ENCODE measurements around the gene UBE2O. TPM values are rescaled to one million over a fixed set of nuclear protein-coding genes. Genes with fewer than 3 reads are reported as not detected.

Gene UBE2O
- total RNA-seq, 1 experiment from 2014 or later = 52.6 TPM

DNA sequence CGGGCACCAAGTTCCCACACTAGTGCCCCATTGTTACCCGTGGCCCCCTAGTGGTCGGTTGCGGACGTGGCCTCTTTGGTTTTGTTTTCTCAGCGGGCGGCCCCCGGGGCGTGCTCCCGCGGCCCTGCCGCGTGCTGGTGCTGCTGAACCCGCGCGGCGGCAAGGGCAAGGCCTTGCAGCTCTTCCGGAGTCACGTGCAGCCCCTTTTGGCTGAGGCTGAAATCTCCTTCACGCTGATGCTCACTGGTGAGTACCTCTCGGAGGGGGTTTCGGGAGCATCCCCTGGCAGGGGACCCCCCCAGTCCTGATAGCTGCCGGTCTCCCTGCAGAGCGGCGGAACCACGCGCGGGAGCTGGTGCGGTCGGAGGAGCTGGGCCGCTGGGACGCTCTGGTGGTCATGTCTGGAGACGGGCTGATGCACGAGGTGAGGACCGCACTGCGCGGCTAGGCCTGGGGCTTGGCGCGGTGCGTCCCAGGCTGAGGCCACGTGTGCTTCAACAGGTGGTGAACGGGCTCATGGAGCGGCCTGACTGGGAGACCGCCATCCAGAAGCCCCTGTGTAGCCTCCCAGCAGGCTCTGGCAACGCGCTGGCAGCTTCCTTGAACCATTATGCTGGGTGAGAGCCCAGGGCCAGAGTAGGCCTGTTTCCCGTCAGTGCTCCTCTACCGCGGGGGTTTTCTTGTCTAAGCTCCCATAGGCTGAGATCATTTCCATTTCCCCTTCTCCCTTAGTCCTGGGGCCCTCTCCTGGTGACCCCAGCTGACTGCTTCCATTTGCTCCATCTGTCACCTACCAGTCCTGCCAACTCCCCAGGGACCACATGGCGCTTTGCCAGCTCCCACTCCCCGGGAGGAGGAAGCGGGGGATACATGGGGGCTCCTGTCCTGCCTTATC, 66.8 kb downstream of the UBE2O start:
- Histone ChIP-seq H4K5ac (ENCODE audit: insufficient read length, low read depth, low read length) (no peak overlapping the region), H2BK5ac (ENCODE audit: insufficient read length, low read length) (no peak overlapping the region), H3T11ph (ENCODE audit: low read length) (no peak overlapping the region), H3K27ac (ENCODE audit: insufficient read length, low read depth, low read length) (no peak overlapping the region), H3K9me3 (ENCODE audit: control insufficient read depth, low read depth, low read length) (no peaks in the 10 kb centered on the region), H3K4me2 (ENCODE audit: insufficient read depth, insufficient read length, low read length) (peak overlapping the region; percentile 79), H2BK12ac (ENCODE audit: insufficient read length, low read depth, low read length) (no peak overlapping the region), H4K20me1 (ENCODE audit: control insufficient read depth, insufficient read depth, insufficient read length) (no peaks in the 10 kb centered on the region), H3K79me1 (ENCODE audit: insufficient read depth, low read depth, low read length, poor library complexity, severe bottlenecking) (no peaks in the 10 kb centered on the region), H2BK15ac (ENCODE audit: low read depth, low read length) (no peak overlapping the region), H2BK20ac (ENCODE audit: low read depth, low read length, poor library complexity, severe bottlenecking) (no peak overlapping the region), H3K9ac (ENCODE audit: extremely low read depth, insufficient read length, low read length) (no peak overlapping the region), H3K56ac (ENCODE audit: insufficient read length, low read depth, low read length) (no peak overlapping the region), H2AK5ac (ENCODE audit: insufficient read length, low read length) (no peak overlapping the region), H4K8ac (replicated peaks; ENCODE audit: insufficient read length, low read depth, low read length) (no peak overlapping the region), H3K23ac (ENCODE audit: insufficient read length, low read depth, low read length) (no peak overlapping the region), H3K4me1 (ENCODE audit: insufficient read depth, low read length) (peaks cover 8% of the 10 kb centered on the region; the same call in 1 of the 2 replicates), H3K18ac (ENCODE audit: insufficient read length, low read depth, low read length) (no peak overlapping the region), H3K23me2 (ENCODE audit: insufficient read length, low read depth, low read length, poor library complexity, severe bottlenecking) (peaks cover 17% of the 10 kb centered on the region), H2BK120ac (ENCODE audit: low read depth, low read length, poor library complexity, severe bottlenecking) (no peak overlapping the region), H3K79me2 (ENCODE audit: insufficient read depth, low read length) (no peaks in the 10 kb centered on the region), H3K27me3 (ENCODE audit: insufficient read depth, low read length) (peaks cover 16% of the 10 kb centered on the region; the same call in 1 of the 2 replicates), H3K14ac (ENCODE audit: insufficient read depth, low read length) (no peak overlapping the region), H2AFZ (ENCODE audit: low read length) (no peak overlapping the region), H3K4ac (ENCODE audit: low read depth, low read length) (no peak overlapping the region), H4K91ac (ENCODE audit: insufficient read length, low read depth, low read length) (no peak overlapping the region)
- H3K27ac Mint-ChIP-seq = no peak overlapping the region
- peaks cover 2 to 21% (median 11%) of the 10 kb centered on the region in 3 experiments; a peak in 6 of 7 replicates for H3K36me3 Mint-ChIP-seq (ENCODE audit: insufficient read depth in 1 of 3, low read depth in 3 of 3)
- H3K9me3 Mint-ChIP-seq = no peaks in the 10 kb centered on the region
- peak; percentile 93 for TF ChIP-seq CTCF (conservative IDR thresholded peaks at IDR 0.05)
- peaks cover 33 to 42% of the 10 kb centered on the region in 2 experiments for H3K4me1 Mint-ChIP-seq
- peak overlapping the region in 1 of 2 experiments; percentile 32; a peak in 2 of 5 replicates for H3K4me3 Mint-ChIP-seq
- WGBS (ENCODE audit: extremely low coverage, insufficient read length, low lambda C conversion rate) = no CpG with 5 or more reads among the region's 52 CpGs
- H3K27me3 Mint-ChIP-seq (ENCODE audit: low read depth) = peaks cover 47% of the 10 kb centered on the region
- DNase-seq = peak; percentile 90
